ENCODE data around the gene TECTA.

TECTA gene

GRCh38 chr11:121225382-121225781 is 124.3 kb downstream of the TECTA start:
- no peak for TF ChIP-seq CTCF (conservative IDR thresholded peaks at IDR 0.05; ENCODE audit: low read depth, low read length)
- no peak for DNase-seq (ENCODE audit: low read depth)
- H3K4me3 ChIP-seq (ENCODE audit: low read depth, low read length): no peak overlapping the region

GRCh38 chr11:121226415-121227263 is 125.6 kb downstream of the TECTA start:
- TF ChIP-seq CTCF (conservative IDR thresholded peaks at IDR 0.05; ENCODE audit: low read depth, low read length): no peak
- no peak overlapping the region for H3K4me3 ChIP-seq (ENCODE audit: low read depth, low read length)
- DNase-seq (ENCODE audit: low read depth): no peak

- H3K4me3 ChIP-seq (ENCODE audit: low read depth, low read length): no peak overlapping the region
- TF ChIP-seq CTCF (conservative IDR thresholded peaks at IDR 0.05; ENCODE audit: low read depth, low read length): no peak
- DNase-seq (ENCODE audit: low read depth): no peak
Observed at GRCh38 chr11:121228851-121229250, 127.8 kb downstream of the TECTA start.

GRCh38 chr11:121229495-121230215 is 128.6 kb downstream of the TECTA start:
- no peak for TF ChIP-seq CTCF (conservative IDR thresholded peaks at IDR 0.05; ENCODE audit: low read depth, low read length)
- no peak for DNase-seq (ENCODE audit: low read depth)
- no peak overlapping the region for H3K4me3 ChIP-seq (ENCODE audit: low read depth, low read length)

GRCh38 chr11:121231576-121232278 is 130.7 kb downstream of the TECTA start:
- no peak for TF ChIP-seq CTCF (conservative IDR thresholded peaks at IDR 0.05; ENCODE audit: low read depth, low read length)

GRCh38 chr11:121235057-121235456 is 134.0 kb downstream of the TECTA start:
- H3K4me3 ChIP-seq (ENCODE audit: low read depth, low read length): no peak overlapping the region
- no peak for TF ChIP-seq CTCF (conservative IDR thresholded peaks at IDR 0.05; ENCODE audit: low read depth, low read length)
- DNase-seq (ENCODE audit: low read depth): no peak

More at GRCh38 chr11:121231576-121232278, 130.7 kb downstream of the TECTA start:
- no peak for DNase-seq (ENCODE audit: low read depth)
- no peak overlapping the region for H3K4me3 ChIP-seq (ENCODE audit: low read depth, low read length)
